Thyroid gland (tissue), 4 donors: ENCODE results near the gene KASH5. TPM values are rescaled to one million over a fixed set of nuclear protein-coding genes. Genes with fewer than 3 reads are reported as not detected.

Experiments used
- DNase-seq, 2 donors: peaks; one replicate each; pipeline ENCODE4 v3.0.0-alpha.2; 2019
- H3K27ac ChIP-seq, 3 donors: fragments of 200-600 bp; sonication (generic); 1 replicate in 2 of 3; 2 replicates in 1 of 3; pipeline ENCODE4 v1.5.1; 2016 to 2019; ENCODE audit warnings: mild to moderate bottlenecking in 1 of 3, moderate library complexity in 1 of 3
- H3K27me3 ChIP-seq: fragments of 200-600 bp; sonication (generic); one replicate; pipeline ENCODE4 v1.5.1; 2019
- H3K36me3 ChIP-seq, 2 donors: fragments of 200-600 bp; sonication (generic); one replicate each; pipeline ENCODE4 v1.5.1; 2016 to 2019
- H3K4me1 ChIP-seq, 2 donors: fragments of 200-600 bp; sonication (generic); one replicate each; pipeline ENCODE4 v1.5.1; 2017 to 2019
- H3K4me3 ChIP-seq, 3 donors: fragments of 200-600 bp; sonication (generic); replicated peaks in 1 of 3; 1 replicate in 2 of 3; 2 replicates in 1 of 3; pipeline ENCODE4 v1.5.1; 2016; ENCODE audit warnings: mild to moderate bottlenecking in 1 of 3
- H3K9me3 ChIP-seq: fragments of 200-600 bp; sonication (generic); one replicate; pipeline ENCODE4 v1.5.1; 2017
- CTCF ChIP-seq, 6 experiments: fragments of 200-600 bp in 3 of 6; fragments of 450-650 bp in 3 of 6; sonication (generic) in 3 of 6; IDR thresholded peaks; one replicate each; pipeline ENCODE4 v1.5.1; 2016 to 2019; ENCODE audit warnings: antibody characterized with exemption in 6 of 6, mild to moderate bottlenecking in 2 of 6, inconsistent platforms in 1 of 6, moderate library complexity in 1 of 6
- POLR2A ChIP-seq, 2 donors: fragments of 450-650 bp; IDR thresholded peaks; one replicate each; pipeline ENCODE4 v1.6.1; 2017; ENCODE audit warnings: antibody characterized with exemption in 2 of 2, mild to moderate bottlenecking in 2 of 2, moderate library complexity in 1 of 2
- WGBS, 2 donors: methylation state at CpG; one replicate each; pipeline ENCODE4 v1.1.5; 2017; 5-methylcytosine and 5-hydroxymethylcytosine counted together
- intact Hi-C: fragments of 100-400 bp; cut with DNase I; formaldehyde crosslinking; loops from one replicate; pipeline ENCODE4 v1.15.1; 2023
- total RNA-seq, 4 donors: library from RNA; depleted of rRNA; stranded (reverse); fragments of >200 nt; gene quantifications; one replicate each; pipeline ENCODE4 v1.2.3, GENCODE V29; 2016

Gene KASH5
- total RNA-seq, 4 donors from 2014 or later: 1.3 TPM; not detected in 3

DNA sequence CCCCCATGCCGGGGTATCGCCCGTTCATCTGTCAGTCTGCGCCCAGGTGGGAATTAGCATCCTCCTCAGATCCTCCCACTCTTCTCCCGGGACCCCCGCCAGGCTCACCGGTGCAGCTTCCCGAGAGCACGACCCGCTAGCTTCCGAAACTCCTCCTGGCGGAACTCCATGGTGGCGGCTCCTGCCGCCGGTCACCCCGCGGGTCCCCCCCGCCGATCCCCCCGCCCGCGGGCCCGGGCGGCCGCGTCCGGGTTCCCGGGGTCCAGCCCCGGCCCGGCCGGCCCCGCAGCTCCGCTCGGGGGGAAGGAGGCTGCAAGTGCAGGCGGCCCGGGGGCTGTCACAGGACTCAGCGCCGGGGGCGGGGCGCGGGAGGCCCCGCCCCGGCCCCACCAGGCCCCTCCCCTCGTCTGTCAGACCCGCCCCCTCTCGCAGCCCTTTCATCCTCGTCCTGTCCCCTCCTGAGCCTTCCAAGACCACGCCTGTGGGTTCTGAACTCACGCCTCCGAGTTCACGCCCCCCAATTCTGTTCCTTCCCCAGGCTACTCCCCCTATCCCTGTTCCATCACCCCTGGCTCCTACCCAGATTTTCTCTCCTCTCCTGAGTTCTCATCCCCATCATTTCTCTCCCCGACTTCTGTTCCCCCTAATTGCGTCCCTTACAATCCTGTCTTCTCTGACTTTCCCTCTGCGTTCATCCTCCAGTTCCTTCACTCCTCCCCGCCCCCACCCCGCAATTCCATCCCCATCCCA, 53.3 kb downstream of the KASH5 start, which contains the start of gene SLC17A7:
Gene SLC17A7 (minus strand): TSS at position 318 of the 750 bp plus-strand sequence. CDS start 148 bp downstream, at position 170.
- WGBS, 2 donors: 8 to 9% methylated on average over 15 to 37 of the region's 56 CpGs
- H3K9me3 ChIP-seq: no peaks in the 10 kb centered on the region
- peaks cover 9% of the 10 kb centered on the region for H3K27me3 ChIP-seq
- peak within 1 kb of the TSS in 2 of 3 donors; percentile 69 to 79 for H3K27ac ChIP-seq
- no peak for TF ChIP-seq CTCF (IDR thresholded peaks at IDR 0.05)
- no peak for TF ChIP-seq POLR2A (IDR thresholded peaks at IDR 0.05)
- no peak within 1 kb of the TSS for H3K4me3 ChIP-seq
- no peak for DNase-seq
- intact Hi-C loops: no loop called here
- H3K4me1 ChIP-seq: peaks cover 0 to 7% of the 10 kb centered on the region in 2 donors
- no peaks in the 10 kb centered on the region for H3K36me3 ChIP-seq

DNA sequence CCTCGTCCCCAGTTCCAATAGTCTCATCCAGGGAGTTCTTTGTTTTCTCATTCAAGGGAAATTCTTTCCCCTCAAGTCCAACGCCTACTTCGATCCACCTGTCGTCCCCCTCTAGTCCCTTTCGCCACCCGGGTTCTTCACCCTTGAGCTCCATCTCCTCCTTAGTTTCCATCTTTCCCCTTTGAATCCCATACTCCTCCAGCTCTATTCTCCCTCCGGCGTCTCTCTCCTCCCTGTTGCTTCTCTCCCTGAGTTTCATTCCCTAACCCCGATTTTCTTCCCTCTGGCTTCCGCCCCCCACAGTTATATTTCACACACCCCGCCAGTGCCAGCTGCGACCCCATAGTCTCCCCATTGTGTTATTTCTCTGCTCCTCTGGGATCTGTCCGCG, 53.9 kb downstream of the KASH5 start:
- H3K4me3 ChIP-seq: no peak overlapping the region
- no peak for DNase-seq
- no peak for TF ChIP-seq CTCF (IDR thresholded peaks at IDR 0.05)
- no peak for TF ChIP-seq POLR2A (IDR thresholded peaks at IDR 0.05)
- no peaks in the 10 kb centered on the region for H3K9me3 ChIP-seq
- peaks cover 9% of the 10 kb centered on the region for H3K27me3 ChIP-seq
- peaks cover 0 to 7% of the 10 kb centered on the region in 2 donors for H3K4me1 ChIP-seq
- intact Hi-C loops: loop anchor here (2.0 kb wide), 1 partner anchor 49 kb away; no protein-coding TSS in a partner anchor
- no peaks in the 10 kb centered on the region for H3K36me3 ChIP-seq
- 25 to 26% methylated on average over 14 of the region's 14 CpGs for WGBS, 2 donors
- peak overlapping the region in 2 of 3 donors; percentile 45 to 79 for H3K27ac ChIP-seq

GRCh38 chr19:49442354-49442753, 54.3 kb downstream of the KASH5 start:
- DNase-seq: peak in 1 of 2 donors; percentile 30
- Histone ChIP-seq H3K27ac (peak overlapping the region in 2 of 3 donors; percentile 69 to 79), H3K4me1 (peaks cover 0 to 7% of the 10 kb centered on the region in 2 donors), H3K27me3 (peaks cover 6% of the 10 kb centered on the region), H3K9me3 (no peaks in the 10 kb centered on the region), H3K36me3 (no peaks in the 10 kb centered on the region), H3K4me3 (peak overlapping the region in 1 of 3 donors; percentile 57)
- intact Hi-C loops: loop anchor here (2.0 kb wide), 1 partner anchor 50 kb away; no protein-coding TSS in a partner anchor
- TF ChIP-seq CTCF (IDR thresholded peaks at IDR 0.05): no peak
- TF ChIP-seq POLR2A (IDR thresholded peaks at IDR 0.05): no peak
- WGBS, 2 donors: 11% methylated on average over 11 of the region's 11 CpGs

DNA sequence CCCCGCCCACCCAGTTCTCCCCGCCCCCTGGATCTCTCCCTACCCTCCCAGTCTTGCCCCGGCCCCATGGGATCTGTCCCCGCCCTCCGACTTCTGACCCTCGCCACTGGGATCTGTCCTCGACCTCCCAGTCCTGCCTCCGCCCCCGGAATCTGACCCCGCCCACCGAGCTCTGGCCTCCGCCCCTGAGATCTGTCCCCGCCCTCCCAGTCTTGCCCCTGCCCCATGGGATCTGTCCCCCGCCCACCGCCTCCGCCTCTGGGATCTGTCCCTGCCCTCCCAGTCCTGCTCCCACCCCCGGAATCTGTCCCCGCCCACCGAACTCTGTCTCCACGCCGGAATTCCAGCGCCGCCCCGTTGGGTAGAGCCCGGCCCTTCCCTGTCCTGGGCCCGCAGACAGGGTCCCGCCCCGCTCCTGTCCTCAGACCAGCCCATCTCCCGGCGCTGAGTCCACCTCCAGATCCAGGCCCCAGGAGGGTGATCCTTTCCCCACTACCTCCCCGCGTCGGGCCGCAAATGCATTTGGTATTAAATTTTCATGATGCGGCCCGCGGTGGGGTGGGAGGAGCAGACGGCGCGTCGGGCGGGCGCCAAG, 54.8 kb downstream of the KASH5 start:
- 2 to 4% methylated on average over 14 to 34 of the region's 43 CpGs for WGBS, 2 donors
- intact Hi-C loops: loop anchor here (2.0 kb wide), 1 partner anchor 50 kb away; no protein-coding TSS in a partner anchor
- H3K27me3 ChIP-seq: peaks cover 6% of the 10 kb centered on the region

More for the DNA sequence above, 54.8 kb downstream of the KASH5 start:
- Histone ChIP-seq H3K9me3 (no peaks in the 10 kb centered on the region), H3K4me3 (peak overlapping the region; percentile 20 to 57 (median 51)), H3K4me1 (peaks cover 0 to 7% of the 10 kb centered on the region in 2 donors), H3K27ac (peak overlapping the region in 2 of 3 donors; percentile 69 to 79), H3K36me3 (no peaks in the 10 kb centered on the region)
- TF ChIP-seq POLR2A (IDR thresholded peaks at IDR 0.05) (peak in 1 of 2 donors; percentile 35), CTCF (IDR thresholded peaks at IDR 0.05) (no peak)
- peak; percentile 90 to 91 for DNase-seq
